Measurements from ENCODE around the gene GUK1. TPM values are rescaled to one million over a fixed set of nuclear protein-coding genes. Genes with fewer than 3 reads are reported as not detected.

GUK1 gene
- total RNA-seq, 2 experiments from 2014 or later: 339 to 344 TPM

- no peak for ATAC-seq
- no peaks in the 10 kb centered on the region for H3K36me3 Mint-ChIP-seq (ENCODE audit: low read depth)
- ChIA-PET CTCF (interaction anchor here (1.5 kb wide), 1 partner anchor 14 kb away, joined by 4 read pairs; no protein-coding TSS in a partner anchor), POLR2A (interaction anchor here (0.8 to 1.3 kb wide), 3 partner anchors 11 to 70 kb away, joined by 3 to 6 read pairs (median 3); no protein-coding TSS in a partner anchor)
- H3K27ac Mint-ChIP-seq: peak overlapping the region; percentile 68
- H3K9me3 Mint-ChIP-seq (ENCODE audit: insufficient read depth): no peaks in the 10 kb centered on the region
- no peak for DNase-seq
- no peak overlapping the region for H3K4me3 Mint-ChIP-seq
- no peaks in the 10 kb centered on the region for H3K27me3 Mint-ChIP-seq (ENCODE audit: low read depth)
- H3K4me1 Mint-ChIP-seq (ENCODE audit: low read depth): peaks cover 36% of the 10 kb centered on the region
These were observed 12.2 kb downstream of the GUK1 start for GRCh38 chr1:228152097-228152917.

GRCh38 chr1:228152918-228153258 lies 12.8 kb downstream of the GUK1 start:
- Mint-ChIP-seq H3K27me3 (ENCODE audit: low read depth) (no peaks in the 10 kb centered on the region), H3K9me3 (ENCODE audit: insufficient read depth) (no peaks in the 10 kb centered on the region), H3K4me3 (no peak overlapping the region), H3K27ac (peak overlapping the region; percentile 68), H3K4me1 (ENCODE audit: low read depth) (peaks cover 40% of the 10 kb centered on the region), H3K36me3 (ENCODE audit: low read depth) (no peaks in the 10 kb centered on the region)
- CTCF ChIA-PET: interaction anchor here (0.6 to 1.5 kb wide), 2 partner anchors 13 to 369 kb away, joined by 3 to 4 read pairs; no protein-coding TSS in a partner anchor
- no peak for ATAC-seq
- POLR2A ChIA-PET: no interaction called here
- no peak for DNase-seq

- no peaks in the 10 kb centered on the region for H3K9me3 Mint-ChIP-seq (ENCODE audit: insufficient read depth)
- DNase-seq (no peak), ATAC-seq (no peak)
- ChIA-PET CTCF (interaction anchor here (1.5 kb wide), 1 partner anchor 12 kb away, joined by 4 read pairs; no protein-coding TSS in a partner anchor), POLR2A (interaction anchor here (1.1 kb wide), 1 partner anchor 11 kb away, joined by 3 read pairs; the partner anchor contains the start of gene IBA57)
- no peak overlapping the region for H3K4me3 Mint-ChIP-seq
- peaks cover 36% of the 10 kb centered on the region for H3K4me1 Mint-ChIP-seq (ENCODE audit: low read depth)
- no peaks in the 10 kb centered on the region for H3K36me3 Mint-ChIP-seq (ENCODE audit: low read depth)
- H3K27ac Mint-ChIP-seq: peak overlapping the region; percentile 74
- no peaks in the 10 kb centered on the region for H3K27me3 Mint-ChIP-seq (ENCODE audit: low read depth)
These were observed 14.1 kb downstream of the GUK1 start for GRCh38 chr1:228154021-228154669.

GRCh38 chr1:228154670-228155571 lies 14.8 kb downstream of the GUK1 start:
- Mint-ChIP-seq H3K27ac (peak overlapping the region; percentile 74), H3K27me3 (ENCODE audit: low read depth) (no peaks in the 10 kb centered on the region), H3K36me3 (ENCODE audit: low read depth) (no peaks in the 10 kb centered on the region), H3K4me3 (peak overlapping the region; percentile 28), H3K9me3 (ENCODE audit: insufficient read depth) (no peaks in the 10 kb centered on the region), H3K4me1 (ENCODE audit: low read depth) (peaks cover 36% of the 10 kb centered on the region)
- POLR2A ChIA-PET: no interaction called here
- CTCF ChIA-PET: no interaction called here
- DNase-seq (no peak), ATAC-seq (no peak)

GRCh38 chr1:228155596-228156514 lies 15.8 kb downstream of the GUK1 start:
- Mint-ChIP-seq H3K27ac (peak overlapping the region; percentile 20), H3K4me3 (peak overlapping the region; percentile 69), H3K9me3 (ENCODE audit: insufficient read depth) (no peaks in the 10 kb centered on the region), H3K36me3 (ENCODE audit: low read depth) (no peaks in the 10 kb centered on the region), H3K27me3 (ENCODE audit: low read depth) (no peaks in the 10 kb centered on the region), H3K4me1 (ENCODE audit: low read depth) (peaks cover 36% of the 10 kb centered on the region)
- ATAC-seq (peak; percentile 32), DNase-seq (no peak)
- ChIA-PET CTCF (interaction anchor here (0.7 to 1.8 kb wide), 4 partner anchors 9 to 25 kb away, joined by 3 to 8 read pairs (median 4); partner anchors contain the start of gene IBA57), POLR2A (interaction anchor here (1.1 to 5.3 kb wide), 2 partner anchors 14 to 16 kb away, joined by 3 to 38 read pairs; partner anchors contain the start of gene GUK1)

- Mint-ChIP-seq H3K27ac (peak overlapping the region; percentile 91), H3K4me3 (peak overlapping the region; percentile 69), H3K27me3 (ENCODE audit: low read depth) (no peaks in the 10 kb centered on the region), H3K36me3 (ENCODE audit: low read depth) (no peaks in the 10 kb centered on the region), H3K9me3 (ENCODE audit: insufficient read depth) (no peaks in the 10 kb centered on the region), H3K4me1 (ENCODE audit: low read depth) (peaks cover 40% of the 10 kb centered on the region)
- ATAC-seq: no peak
- ChIA-PET CTCF (interaction anchor here (0.7 to 1.8 kb wide), 5 partner anchors 9 to 26 kb away, joined by 3 to 8 read pairs (median 4); partner anchors contain the start of genes GUK1 and IBA57), POLR2A (interaction anchor here (1.0 to 5.3 kb wide), 6 partner anchors 10 to 57 kb away, joined by 3 to 38 read pairs (median 3); partner anchors contain the start of genes GUK1 and IBA57)
- no peak for DNase-seq
These were observed 16.4 kb downstream of the GUK1 start for GRCh38 chr1:228156515-228156881.

- peak; percentile 70 for DNase-seq
- Mint-ChIP-seq H3K27ac (peak overlapping the region; percentile 91), H3K27me3 (ENCODE audit: low read depth) (no peaks in the 10 kb centered on the region), H3K4me1 (ENCODE audit: low read depth) (peaks cover 46% of the 10 kb centered on the region), H3K9me3 (ENCODE audit: insufficient read depth) (no peaks in the 10 kb centered on the region), H3K36me3 (ENCODE audit: low read depth) (no peaks in the 10 kb centered on the region), H3K4me3 (peak overlapping the region; percentile 69)
- ChIA-PET CTCF (interaction anchor here (0.7 to 1.8 kb wide), 5 partner anchors 8 to 26 kb away, joined by 3 to 8 read pairs (median 4); partner anchors contain the start of genes GUK1 and IBA57), POLR2A (interaction anchor here (0.6 to 5.3 kb wide), 8 partner anchors 9 to 391 kb away, joined by 3 to 38 read pairs (median 3); partner anchors contain the start of genes GUK1 and IBA57)
- peak; percentile 62 for ATAC-seq
These were observed 17.1 kb downstream of the GUK1 start for GRCh38 chr1:228156941-228157728.

- CTCF ChIA-PET: interaction anchor here (1.6 to 1.8 kb wide), 2 partner anchors 9 to 17 kb away, joined by 7 to 8 read pairs; partner anchors contain the start of gene GUK1
- no peaks in the 10 kb centered on the region for H3K36me3 Mint-ChIP-seq (ENCODE audit: low read depth)
- peaks cover 49% of the 10 kb centered on the region for H3K4me1 Mint-ChIP-seq (ENCODE audit: low read depth)
- H3K4me3 Mint-ChIP-seq: no peak overlapping the region
- POLR2A ChIA-PET: interaction anchor here (0.6 to 5.3 kb wide), 5 partner anchors 8 to 392 kb away, joined by 3 to 38 read pairs (median 3); partner anchors contain the start of genes GUK1 and IBA57
- H3K27ac Mint-ChIP-seq: peak overlapping the region; percentile 34
- H3K27me3 Mint-ChIP-seq (ENCODE audit: low read depth): no peaks in the 10 kb centered on the region
- no peak for ATAC-seq
- no peak for DNase-seq
- H3K9me3 Mint-ChIP-seq (ENCODE audit: insufficient read depth): no peaks in the 10 kb centered on the region
These were observed 17.6 kb downstream of the GUK1 start for GRCh38 chr1:228157729-228158126.

- H3K4me1 Mint-ChIP-seq (ENCODE audit: low read depth): peaks cover 49% of the 10 kb centered on the region
- H3K36me3 Mint-ChIP-seq (ENCODE audit: low read depth): no peaks in the 10 kb centered on the region
- no peak overlapping the region for H3K4me3 Mint-ChIP-seq
- no peaks in the 10 kb centered on the region for H3K9me3 Mint-ChIP-seq (ENCODE audit: insufficient read depth)
- no peaks in the 10 kb centered on the region for H3K27me3 Mint-ChIP-seq (ENCODE audit: low read depth)
- ATAC-seq (no peak), DNase-seq (no peak)
- ChIA-PET CTCF (interaction anchor here (1.6 kb wide), 1 partner anchor 18 kb away, joined by 7 read pairs; the partner anchor contains the start of gene GUK1), POLR2A (interaction anchor here (5.3 kb wide), 1 partner anchor 17 kb away, joined by 38 read pairs; the partner anchor contains the start of gene GUK1)
- H3K27ac Mint-ChIP-seq: no peak overlapping the region
These were observed 18.3 kb downstream of the GUK1 start for GRCh38 chr1:228158151-228159007.
